NCI-H345 treated with DMSO at 0.1 percent for 48 hours (cell line): ENCODE data around the gene OR5B21.

ENCODE experiments used
- DNase-seq: peaks from one replicate; lab custom pipeline; 2025; ENCODE audit not compliant: unreplicated experiment; lab: John Stamatoyannopoulos, UW

OR5B21 gene

DNA sequence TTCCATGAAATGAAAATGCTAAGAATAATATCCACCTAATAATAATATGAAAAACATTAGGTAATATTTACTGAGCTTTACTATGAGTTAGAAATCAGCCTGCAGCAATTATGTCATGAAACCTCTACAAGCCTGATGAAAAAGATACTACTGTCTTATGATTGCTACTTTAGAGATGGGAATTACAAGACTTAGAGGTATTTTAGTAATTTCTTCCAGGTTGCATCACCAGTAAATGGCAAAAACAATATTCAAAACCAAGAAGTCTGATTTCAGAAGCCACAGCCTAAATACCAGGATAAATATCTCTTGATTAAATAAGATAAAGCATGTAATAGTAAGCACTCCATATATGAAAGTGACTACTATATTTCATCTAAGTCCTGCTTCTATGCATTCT lies 13.8 kb downstream of the OR5B21 start:
- DNase-seq = no peak

DNA sequence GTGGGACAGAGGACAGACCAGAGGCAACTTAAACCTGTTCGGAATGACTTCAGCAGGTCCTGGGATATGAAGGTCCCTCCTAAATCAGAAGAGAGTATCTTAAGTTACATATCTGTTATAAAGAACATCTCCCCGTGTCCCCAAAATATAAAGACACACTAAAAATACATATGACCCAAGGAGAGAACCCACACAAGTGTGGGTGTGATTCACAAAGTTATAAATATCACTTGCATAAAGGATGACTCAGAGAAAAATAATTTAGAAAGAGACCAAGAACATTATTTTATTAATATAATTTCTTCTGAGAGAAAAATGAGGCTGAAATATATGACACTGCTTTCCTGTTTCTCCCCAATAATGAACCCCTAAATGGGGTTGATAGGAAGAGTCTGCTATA lies 14.2 kb downstream of the OR5B21 start:
- DNase-seq = no peak

DNA sequence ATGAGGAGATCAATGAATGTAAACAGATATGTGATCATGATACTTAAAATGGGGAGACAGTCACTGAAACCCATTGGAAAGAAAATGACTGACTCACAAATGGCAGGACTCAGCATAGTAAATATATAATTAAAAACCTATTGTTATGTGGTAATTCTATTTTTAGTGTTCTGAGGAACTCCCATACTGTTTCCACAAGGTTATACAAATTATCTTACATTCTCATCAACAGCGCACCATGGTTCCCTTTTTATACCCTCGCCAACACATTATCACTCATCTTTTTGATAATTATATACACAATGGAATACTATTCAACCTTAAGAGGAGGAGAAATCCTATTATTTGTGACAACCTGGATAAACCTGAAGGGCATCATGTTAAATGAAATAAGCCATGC lies 17.1 kb downstream of the OR5B21 start:
- DNase-seq = no peak

DNA sequence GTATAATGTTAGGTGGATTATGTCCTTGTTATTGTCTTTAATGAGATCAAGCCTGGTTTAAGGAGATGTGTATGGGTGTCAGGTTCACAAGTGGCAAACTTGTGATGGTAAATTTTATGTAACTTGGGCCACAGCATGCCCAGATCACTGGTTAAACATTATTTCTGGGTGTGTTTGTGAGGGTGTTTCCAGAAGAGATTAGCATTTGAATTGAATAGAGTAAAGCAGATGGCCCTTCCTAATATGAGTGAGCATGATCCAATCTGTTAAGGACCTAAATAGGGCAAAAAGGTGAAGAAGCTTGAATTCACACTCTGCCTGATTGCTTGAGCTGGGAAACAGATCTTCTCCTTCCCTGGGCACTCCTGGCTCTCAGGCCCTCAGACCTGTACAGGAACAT lies 20.7 kb downstream of the OR5B21 start:
- DNase-seq = no peak

DNA sequence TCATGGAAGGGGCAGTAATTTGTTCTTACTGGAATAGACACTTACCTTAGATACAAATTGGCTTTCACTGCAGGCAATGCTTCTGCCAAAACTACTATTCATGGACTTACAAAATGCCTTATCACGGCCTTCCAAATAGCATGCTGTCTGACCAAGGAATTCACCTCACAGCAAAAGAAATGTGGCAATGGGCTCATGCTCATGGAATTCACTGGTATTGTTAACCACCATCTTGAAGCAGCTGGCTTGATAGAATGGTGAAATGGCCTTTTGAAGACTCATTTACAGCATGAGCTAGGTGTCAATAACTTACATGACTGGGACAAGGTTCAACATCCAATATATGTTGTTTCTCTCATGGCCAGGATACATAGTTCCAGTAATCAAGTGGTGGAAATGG lies 21.9 kb downstream of the OR5B21 start:
- DNase-seq = no peak

DNA sequence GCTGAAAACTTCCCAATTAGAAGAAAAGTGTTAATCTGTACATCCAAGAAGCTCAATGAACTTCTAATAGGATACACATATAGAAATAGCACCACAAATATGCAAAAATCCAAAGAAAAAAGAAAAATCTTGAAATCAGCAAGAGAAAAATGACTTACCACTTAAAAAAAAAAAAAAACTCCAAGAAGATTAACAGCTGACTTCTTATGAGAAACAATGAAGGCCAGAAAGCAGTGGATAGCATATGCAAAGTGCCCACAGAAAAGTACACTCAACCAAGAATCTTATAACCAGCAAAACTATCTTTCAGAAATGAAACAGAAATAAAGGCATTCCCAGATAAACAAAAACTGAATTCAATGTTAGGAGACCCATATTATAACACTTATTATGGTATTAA lies 36.0 kb downstream of the OR5B21 start:
- DNase-seq = no peak

DNA sequence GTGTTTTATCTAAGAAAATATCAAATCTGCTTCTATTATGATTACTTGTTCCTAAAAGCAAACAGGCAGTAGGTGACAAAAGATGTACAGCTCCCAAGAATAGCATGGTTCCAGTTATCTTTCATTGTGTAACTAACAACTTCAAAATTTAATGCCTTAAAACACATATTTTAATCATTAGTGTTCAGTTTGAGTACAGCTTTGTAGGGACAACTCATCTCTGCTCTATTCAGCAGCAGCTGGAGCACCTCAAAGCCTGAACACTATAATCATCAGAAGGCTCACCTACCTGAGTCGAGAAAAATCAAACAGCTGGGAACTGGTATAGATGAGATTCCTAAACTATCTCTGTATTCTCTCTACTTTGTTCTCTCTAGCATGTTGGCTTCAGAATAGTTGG lies 41.6 kb downstream of the OR5B21 start:
- no peak for DNase-seq

DNA sequence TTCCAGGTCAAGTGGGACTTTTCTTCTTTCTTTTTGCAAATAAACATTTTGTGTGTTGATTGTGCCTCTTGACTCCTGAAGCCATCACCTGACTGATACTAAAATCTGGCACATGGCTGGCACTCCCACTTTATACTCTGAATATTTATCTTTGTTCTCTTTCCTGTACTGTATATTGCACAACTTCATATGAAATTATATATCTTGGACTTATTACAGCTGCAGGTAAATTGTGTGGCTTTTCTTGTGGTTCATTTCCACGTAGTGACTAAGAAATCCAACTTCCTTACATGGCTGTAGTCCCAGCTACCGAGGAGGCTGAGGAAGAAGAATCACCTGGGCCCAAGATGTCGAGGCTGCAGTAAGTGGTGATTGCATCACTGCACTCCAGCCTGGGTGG lies 42.2 kb downstream of the OR5B21 start:
- no peak for DNase-seq
